GM23338 (cell line): Measurements from ENCODE around the gene RYR1. TPM values are rescaled to one million over a fixed set of nuclear protein-coding genes. Genes with fewer than 3 reads are reported as not detected.

Experiments
- ATAC-seq: fragments of 200-7000 bp; cut with Tn5 transposase; 3 replicates; pipeline ENCODE4 v1.9.1; 2020
- DNase-seq: peaks from one replicate; pipeline ENCODE4 v3.0.0-alpha.2; 2015; ENCODE audit warnings: low spot score
- H2AFZ ChIP-seq: fragments of 200-600 bp; sonication (generic); 2 replicates; pipeline ENCODE4 v1.8.0; 2016; ENCODE audit warnings: antibody characterized with exemption, mild to moderate bottlenecking, moderate library complexity
- H3F3A ChIP-seq: fragments of 200-600 bp; sonication (generic); replicated peaks from 2 replicates; pipeline ENCODE4 v1.8.0; 2017; ENCODE audit warnings: antibody characterized with exemption, mixed run types, low read depth
- H3K27ac ChIP-seq: fragments of 200-600 bp; sonication (generic); 2 replicates; pipeline ENCODE4 v1.6.1; 2016; ENCODE audit warnings: low read depth
- H3K27me3 ChIP-seq: fragments of 200-600 bp; sonication (generic); 2 replicates; pipeline ENCODE4 v1.8.0; 2016; ENCODE audit warnings: mild to moderate bottlenecking, mixed run types, moderate library complexity; ENCODE audit not compliant: insufficient read depth
- H3K36me3 ChIP-seq: fragments of 200-600 bp; sonication (generic); 2 replicates; pipeline ENCODE4 v1.8.0; 2016; ENCODE audit warnings: mild to moderate bottlenecking; ENCODE audit not compliant: insufficient read depth
- H3K4me1 ChIP-seq: fragments of 200-600 bp; sonication (generic); 2 replicates; pipeline ENCODE4 v1.8.0; 2016; ENCODE audit warnings: mild to moderate bottlenecking, moderate library complexity; ENCODE audit not compliant: insufficient read depth
- H3K4me2 ChIP-seq: fragments of 200-600 bp; sonication (generic); 2 replicates; pipeline ENCODE4 v1.7.1; 2017; ENCODE audit warnings: mixed run types
- H3K4me3 ChIP-seq: fragments of 200-600 bp; sonication (generic); 2 replicates; pipeline ENCODE4 v1.6.1; 2016; ENCODE audit warnings: mixed run types
- H3K79me2 ChIP-seq: fragments of 200-600 bp; sonication (generic); replicated peaks from 2 replicates; pipeline ENCODE4 v1.8.0; 2017; ENCODE audit warnings: mild to moderate bottlenecking; ENCODE audit not compliant: insufficient read depth
- H3K9me2 ChIP-seq: fragments of 200-600 bp; sonication (generic); 2 replicates; pipeline ENCODE4 v1.8.0; 2017; ENCODE audit not compliant: insufficient read depth
- H4K20me1 ChIP-seq: fragments of 200-600 bp; sonication (generic); replicated peaks from 2 replicates; pipeline ENCODE4 v1.8.0; 2017; ENCODE audit warnings: mild to moderate bottlenecking; ENCODE audit not compliant: insufficient read depth
- H3K27ac Mint-ChIP-seq: 2 replicates; pipeline ENCODE4 v1.8.0; 2020; ENCODE audit warnings: inconsistent platforms, mild to moderate bottlenecking, moderate library complexity, mixed read lengths
- H3K27me3 Mint-ChIP-seq: 3 replicates; pipeline ENCODE4 v1.8.0; 2022; ENCODE audit warnings: low read depth, mild to moderate bottlenecking, moderate library complexity, mixed read lengths, inconsistent platforms; ENCODE audit not compliant: insufficient read depth, poor library complexity
- H3K36me3 Mint-ChIP-seq: 3 replicates; pipeline ENCODE4 v1.8.0; 2021; ENCODE audit warnings: low read depth, mild to moderate bottlenecking, inconsistent platforms, moderate library complexity, mixed read lengths
- H3K4me1 Mint-ChIP-seq: 3 replicates; pipeline ENCODE4 v1.8.0; 2020; ENCODE audit warnings: mild to moderate bottlenecking, inconsistent platforms, mixed read lengths
- H3K4me3 Mint-ChIP-seq: 3 replicates; pipeline ENCODE4 v1.8.0; 2021; ENCODE audit warnings: moderate library complexity, mild to moderate bottlenecking, inconsistent platforms, mixed read lengths
- H3K9me3 Mint-ChIP-seq: 3 replicates; pipeline ENCODE4 v1.8.0; 2020; ENCODE audit warnings: moderate library complexity, mild to moderate bottlenecking, inconsistent platforms, mixed read lengths
- CREB1 ChIP-seq: fragments of 250-450 bp; sonication (Bioruptor Pico); IDR thresholded peaks from 2 replicates; pipeline ENCODE4 v1.5.0; 2020; ENCODE audit warnings: low read depth, mild to moderate bottlenecking, moderate library complexity
- JUNB ChIP-seq: IDR thresholded peaks from one replicate; pipeline ENCODE4 v1.6.1; 2016; ENCODE audit warnings: antibody characterized with exemption; ENCODE audit not compliant: unreplicated experiment
- STAT1 ChIP-seq: IDR thresholded peaks from one replicate; pipeline ENCODE4 v1.6.1; 2016; ENCODE audit warnings: antibody characterized with exemption; ENCODE audit not compliant: unreplicated experiment
- ZNF114 ChIP-seq: fragments of 250-450 bp; sonication (Bioruptor Pico); IDR thresholded peaks from 2 replicates; pipeline ENCODE4 v1.5.0; 2020; ENCODE audit warnings: mild to moderate bottlenecking, moderate library complexity
- ZNF331 ChIP-seq: fragments of 250-450 bp; sonication (Bioruptor Pico); IDR thresholded peaks from 2 replicates; pipeline ENCODE4 v1.5.0; 2020; ENCODE audit warnings: low read depth, mild to moderate bottlenecking, moderate library complexity
- polyA plus RNA-seq: library from polyadenylated mRNA; unstranded; fragments of >200 nt; fragmentation: Nextera tagmentation; extraction: Ambion mirVana; gene quantifications from 2 replicates; pipeline ENCODE4 v1.2.1, GENCODE V29; 2016
- total RNA-seq: library from RNA; depleted of rRNA; stranded (reverse); fragments of >200 nt; shearing (Covaris generic); gene quantifications from 2 replicates; pipeline ENCODE4 v1.2.3, GENCODE V29; 2014
- TF ChIP-seq, protein P1 (sequence below): fragments of 250-450 bp; sonication (Bioruptor Pico); IDR thresholded peaks from 2 replicates; pipeline ENCODE4 v1.5.0; 2020; ENCODE audit warnings: mild to moderate bottlenecking, moderate library complexity
- TF ChIP-seq, protein P2 (sequence below), 2 experiments: fragments of 200-600 bp in 1 of 2; sonication (generic) in 1 of 2; conservative IDR thresholded peaks; 2 replicates each; pipeline versions ENCODE4 v1.5.1 to v1.6.1; 2016 to 2017; ENCODE audit warnings: antibody characterized with exemption in 2 of 2, low read depth in 2 of 2, mild to moderate bottlenecking in 2 of 2, moderate library complexity in 1 of 2

The RYR1 gene
- total and polyA plus RNA-seq, 2 experiments from 2014 or later: 4.0 to 26.7 TPM

DNA sequence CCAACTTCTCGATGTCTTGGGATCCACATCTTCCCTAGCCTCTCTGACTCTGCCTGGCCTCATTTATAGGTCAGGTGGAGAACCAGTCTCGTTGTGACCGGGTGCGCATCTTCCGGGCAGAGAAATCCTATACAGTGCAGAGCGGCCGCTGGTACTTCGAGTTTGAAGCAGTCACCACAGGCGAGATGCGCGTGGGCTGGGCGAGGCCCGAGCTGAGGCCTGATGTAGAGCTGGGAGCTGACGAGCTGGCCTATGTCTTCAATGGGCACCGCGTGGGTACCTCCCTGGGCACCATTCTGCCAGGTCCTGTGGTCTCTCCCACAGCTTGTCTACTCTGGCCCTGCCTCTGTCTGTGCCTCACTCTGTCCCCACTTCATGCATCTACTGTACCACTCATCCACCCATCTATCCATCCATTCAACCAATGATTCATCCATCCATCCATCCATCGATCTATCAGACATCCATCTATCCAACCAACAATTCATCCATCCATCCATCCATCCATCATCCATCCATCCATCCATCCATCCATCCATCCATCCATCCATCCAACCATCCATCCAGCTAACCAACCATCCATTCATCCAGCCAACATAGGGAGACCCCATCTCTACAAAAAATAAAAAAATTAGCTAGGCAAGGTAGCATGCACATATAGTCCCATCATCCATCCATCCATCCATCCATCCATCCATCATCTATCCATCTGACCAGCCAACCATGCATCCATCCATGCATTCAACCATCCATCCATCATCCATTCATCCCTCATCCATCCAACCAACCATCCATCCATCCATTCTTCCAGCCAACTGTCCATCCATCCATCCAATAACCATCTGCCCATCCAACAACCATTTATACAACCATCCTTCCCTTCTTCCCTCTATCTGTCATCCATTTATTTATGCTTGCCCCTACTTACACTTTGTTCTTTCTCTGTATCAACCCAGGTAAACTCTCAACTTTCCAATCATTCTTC lies 34.3 kb downstream of the RYR1 start:
- H3K36me3 ChIP-seq: peaks cover 40% of the 10 kb centered on the region
- no peak for DNase-seq
- no peaks in the 10 kb centered on the region for H3F3A ChIP-seq
- no peaks in the 10 kb centered on the region for H3K9me2 ChIP-seq
- H4K20me1 ChIP-seq: no peaks in the 10 kb centered on the region
- H2AFZ ChIP-seq: no peak overlapping the region
- Mint-ChIP-seq H3K27ac (no peak overlapping the region), H3K36me3 (peaks cover 48% of the 10 kb centered on the region), H3K27me3 (peaks cover 2% of the 10 kb centered on the region), H3K4me3 (no peak overlapping the region), H3K4me1 (no peaks in the 10 kb centered on the region; the same call in 2 of the 3 replicates), H3K9me3 (no peaks in the 10 kb centered on the region)
- no peaks in the 10 kb centered on the region for H3K4me1 ChIP-seq
- no peak for ATAC-seq
- no peaks in the 10 kb centered on the region for H3K79me2 ChIP-seq
- no peaks in the 10 kb centered on the region for H3K27me3 ChIP-seq
- H3K27ac ChIP-seq: no peak overlapping the region
- H3K4me3 ChIP-seq: no peak overlapping the region
- TF ChIP-seq, protein P1, sequence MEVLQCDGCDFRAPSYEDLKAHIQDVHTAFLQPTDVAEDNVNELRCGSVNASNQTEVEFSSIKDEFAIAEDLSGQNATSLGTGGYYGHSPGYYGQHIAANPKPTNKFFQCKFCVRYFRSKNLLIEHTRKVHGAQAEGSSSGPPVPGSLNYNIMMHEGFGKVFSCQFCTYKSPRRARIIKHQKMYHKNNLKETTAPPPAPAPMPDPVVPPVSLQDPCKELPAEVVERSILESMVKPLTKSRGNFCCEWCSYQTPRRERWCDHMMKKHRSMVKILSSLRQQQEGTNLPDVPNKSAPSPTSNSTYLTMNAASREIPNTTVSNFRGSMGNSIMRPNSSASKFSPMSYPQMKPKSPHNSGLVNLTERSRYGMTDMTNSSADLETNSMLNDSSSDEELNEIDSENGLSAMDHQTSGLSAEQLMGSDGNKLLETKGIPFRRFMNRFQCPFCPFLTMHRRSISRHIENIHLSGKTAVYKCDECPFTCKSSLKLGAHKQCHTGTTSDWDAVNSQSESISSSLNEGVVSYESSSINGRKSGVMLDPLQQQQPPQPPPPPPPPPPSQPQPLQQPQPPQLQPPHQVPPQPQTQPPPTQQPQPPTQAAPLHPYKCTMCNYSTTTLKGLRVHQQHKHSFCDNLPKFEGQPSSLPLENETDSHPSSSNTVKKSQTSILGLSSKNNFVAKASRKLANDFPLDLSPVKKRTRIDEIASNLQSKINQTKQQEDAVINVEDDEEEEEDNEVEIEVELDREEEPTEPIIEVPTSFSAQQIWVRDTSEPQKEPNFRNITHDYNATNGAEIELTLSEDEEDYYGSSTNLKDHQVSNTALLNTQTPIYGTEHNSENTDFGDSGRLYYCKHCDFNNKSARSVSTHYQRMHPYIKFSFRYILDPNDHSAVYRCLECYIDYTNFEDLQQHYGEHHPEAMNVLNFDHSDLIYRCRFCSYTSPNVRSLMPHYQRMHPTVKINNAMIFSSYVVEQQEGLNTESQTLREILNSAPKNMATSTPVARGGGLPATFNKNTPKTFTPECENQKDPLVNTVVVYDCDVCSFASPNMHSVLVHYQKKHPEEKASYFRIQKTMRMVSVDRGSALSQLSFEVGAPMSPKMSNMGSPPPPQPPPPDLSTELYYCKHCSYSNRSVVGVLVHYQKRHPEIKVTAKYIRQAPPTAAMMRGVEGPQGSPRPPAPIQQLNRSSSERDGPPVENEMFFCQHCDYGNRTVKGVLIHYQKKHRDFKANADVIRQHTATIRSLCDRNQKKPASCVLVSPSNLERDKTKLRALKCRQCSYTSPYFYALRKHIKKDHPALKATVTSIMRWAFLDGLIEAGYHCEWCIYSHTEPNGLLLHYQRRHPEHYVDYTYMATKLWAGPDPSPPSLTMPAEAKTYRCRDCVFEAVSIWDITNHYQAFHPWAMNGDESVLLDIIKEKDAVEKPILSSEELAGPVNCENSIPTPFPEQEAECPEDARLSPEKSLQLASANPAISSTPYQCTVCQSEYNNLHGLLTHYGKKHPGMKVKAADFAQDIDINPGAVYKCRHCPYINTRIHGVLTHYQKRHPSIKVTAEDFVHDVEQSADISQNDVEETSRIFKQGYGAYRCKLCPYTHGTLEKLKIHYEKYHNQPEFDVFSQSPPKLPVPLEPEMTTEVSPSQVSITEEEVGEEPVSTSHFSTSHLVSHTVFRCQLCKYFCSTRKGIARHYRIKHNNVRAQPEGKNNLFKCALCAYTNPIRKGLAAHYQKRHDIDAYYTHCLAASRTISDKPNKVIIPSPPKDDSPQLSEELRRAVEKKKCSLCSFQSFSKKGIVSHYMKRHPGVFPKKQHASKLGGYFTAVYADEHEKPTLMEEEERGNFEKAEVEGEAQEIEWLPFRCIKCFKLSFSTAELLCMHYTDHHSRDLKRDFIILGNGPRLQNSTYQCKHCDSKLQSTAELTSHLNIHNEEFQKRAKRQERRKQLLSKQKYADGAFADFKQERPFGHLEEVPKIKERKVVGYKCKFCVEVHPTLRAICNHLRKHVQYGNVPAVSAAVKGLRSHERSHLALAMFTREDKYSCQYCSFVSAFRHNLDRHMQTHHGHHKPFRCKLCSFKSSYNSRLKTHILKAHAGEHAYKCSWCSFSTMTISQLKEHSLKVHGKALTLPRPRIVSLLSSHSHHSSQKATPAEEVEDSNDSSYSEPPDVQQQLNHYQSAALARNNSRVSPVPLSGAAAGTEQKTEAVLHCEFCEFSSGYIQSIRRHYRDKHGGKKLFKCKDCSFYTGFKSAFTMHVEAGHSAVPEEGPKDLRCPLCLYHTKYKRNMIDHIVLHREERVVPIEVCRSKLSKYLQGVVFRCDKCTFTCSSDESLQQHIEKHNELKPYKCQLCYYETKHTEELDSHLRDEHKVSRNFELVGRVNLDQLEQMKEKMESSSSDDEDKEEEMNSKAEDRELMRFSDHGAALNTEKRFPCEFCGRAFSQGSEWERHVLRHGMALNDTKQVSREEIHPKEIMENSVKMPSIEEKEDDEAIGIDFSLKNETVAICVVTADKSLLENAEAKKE (CRISPR knock-in tag): no peak
- TF ChIP-seq, protein P2, sequence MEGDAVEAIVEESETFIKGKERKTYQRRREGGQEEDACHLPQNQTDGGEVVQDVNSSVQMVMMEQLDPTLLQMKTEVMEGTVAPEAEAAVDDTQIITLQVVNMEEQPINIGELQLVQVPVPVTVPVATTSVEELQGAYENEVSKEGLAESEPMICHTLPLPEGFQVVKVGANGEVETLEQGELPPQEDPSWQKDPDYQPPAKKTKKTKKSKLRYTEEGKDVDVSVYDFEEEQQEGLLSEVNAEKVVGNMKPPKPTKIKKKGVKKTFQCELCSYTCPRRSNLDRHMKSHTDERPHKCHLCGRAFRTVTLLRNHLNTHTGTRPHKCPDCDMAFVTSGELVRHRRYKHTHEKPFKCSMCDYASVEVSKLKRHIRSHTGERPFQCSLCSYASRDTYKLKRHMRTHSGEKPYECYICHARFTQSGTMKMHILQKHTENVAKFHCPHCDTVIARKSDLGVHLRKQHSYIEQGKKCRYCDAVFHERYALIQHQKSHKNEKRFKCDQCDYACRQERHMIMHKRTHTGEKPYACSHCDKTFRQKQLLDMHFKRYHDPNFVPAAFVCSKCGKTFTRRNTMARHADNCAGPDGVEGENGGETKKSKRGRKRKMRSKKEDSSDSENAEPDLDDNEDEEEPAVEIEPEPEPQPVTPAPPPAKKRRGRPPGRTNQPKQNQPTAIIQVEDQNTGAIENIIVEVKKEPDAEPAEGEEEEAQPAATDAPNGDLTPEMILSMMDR (conservative IDR thresholded peaks at IDR 0.05; ENCODE audit: low read depth in 2 of 2): no peak
- TF ChIP-seq STAT1: no peak
- TF ChIP-seq JUNB: no peak
- no peak for TF ChIP-seq ZNF114
- no peak for TF ChIP-seq ZNF331 (CRISPR knock-in tag)
- no peak for TF ChIP-seq CREB1 (CRISPR knock-in tag)
- H3K4me2 ChIP-seq: no peak overlapping the region
